ENCODE data around the gene TNNT2. TPM values are rescaled to one million over a fixed set of nuclear protein-coding genes. Genes with fewer than 3 reads are reported as not detected.

Gene TNNT2
- total RNA-seq, 1 donor from 2014 or later: 0.17 TPM

- H3K4me3 ChIP-seq (ENCODE audit: low read depth, low read length): no peak overlapping the region
- TF ChIP-seq CTCF (conservative IDR thresholded peaks at IDR 0.05; ENCODE audit: low read depth, low read length): no peak
- DNase-seq (ENCODE audit: low read depth): no peak
These were observed 46.3 kb downstream of the TNNT2 start for GRCh38 chr1:201331166-201331565.

- no peak overlapping the region for H3K4me3 ChIP-seq (ENCODE audit: low read depth, low read length)
- TF ChIP-seq CTCF (conservative IDR thresholded peaks at IDR 0.05; ENCODE audit: low read depth, low read length): no peak
- no peak for DNase-seq (ENCODE audit: low read depth)
These were observed 46.9 kb downstream of the TNNT2 start for GRCh38 chr1:201330541-201330940.

- DNase-seq (ENCODE audit: low read depth): no peak
- no peak overlapping the region for H3K4me3 ChIP-seq (ENCODE audit: low read depth, low read length)
- TF ChIP-seq CTCF (conservative IDR thresholded peaks at IDR 0.05; ENCODE audit: low read depth, low read length): no peak
These were observed 47.7 kb downstream of the TNNT2 start for GRCh38 chr1:201329801-201330200.

GRCh38 chr1:201329286-201329685 is 48.2 kb downstream of the TNNT2 start:
- no peak for DNase-seq (ENCODE audit: low read depth)
- no peak for TF ChIP-seq CTCF (conservative IDR thresholded peaks at IDR 0.05; ENCODE audit: low read depth, low read length)
- H3K4me3 ChIP-seq (ENCODE audit: low read depth, low read length): no peak overlapping the region

- no peak for TF ChIP-seq CTCF (conservative IDR thresholded peaks at IDR 0.05; ENCODE audit: low read depth, low read length)
- no peak overlapping the region for H3K4me3 ChIP-seq (ENCODE audit: low read depth, low read length)
- DNase-seq (ENCODE audit: low read depth): no peak
These were observed 48.9 kb downstream of the TNNT2 start for GRCh38 chr1:201328576-201328975.

- no peak for DNase-seq (ENCODE audit: low read depth)
- TF ChIP-seq CTCF (conservative IDR thresholded peaks at IDR 0.05; ENCODE audit: low read depth, low read length): no peak
- no peak overlapping the region for H3K4me3 ChIP-seq (ENCODE audit: low read depth, low read length)
These were observed 49.7 kb downstream of the TNNT2 start for GRCh38 chr1:201327687-201328240.

GRCh38 chr1:201326710-201327109 is 50.8 kb downstream of the TNNT2 start:
- DNase-seq (ENCODE audit: low read depth): no peak
- no peak for TF ChIP-seq CTCF (conservative IDR thresholded peaks at IDR 0.05; ENCODE audit: low read depth, low read length)
- H3K4me3 ChIP-seq (ENCODE audit: low read depth, low read length): no peak overlapping the region
